GM12873 (cell line): Measurements from ENCODE around the gene PPP1R14B.
A peak's percentile ranks its signal among the peaks of the same experiment; 100 is the strongest.

Source experiments
- CTCF ChIP-seq: IDR thresholded peaks from 2 replicates; pipeline ENCODE4 v1.5.1; 2012; ENCODE audit warnings: low read depth, mild to moderate bottlenecking, moderate library complexity, low read length, control low read depth; ENCODE audit not compliant: insufficient read depth; ENCODE audit errors: missing control alignments

PPP1R14B gene

DNA sequence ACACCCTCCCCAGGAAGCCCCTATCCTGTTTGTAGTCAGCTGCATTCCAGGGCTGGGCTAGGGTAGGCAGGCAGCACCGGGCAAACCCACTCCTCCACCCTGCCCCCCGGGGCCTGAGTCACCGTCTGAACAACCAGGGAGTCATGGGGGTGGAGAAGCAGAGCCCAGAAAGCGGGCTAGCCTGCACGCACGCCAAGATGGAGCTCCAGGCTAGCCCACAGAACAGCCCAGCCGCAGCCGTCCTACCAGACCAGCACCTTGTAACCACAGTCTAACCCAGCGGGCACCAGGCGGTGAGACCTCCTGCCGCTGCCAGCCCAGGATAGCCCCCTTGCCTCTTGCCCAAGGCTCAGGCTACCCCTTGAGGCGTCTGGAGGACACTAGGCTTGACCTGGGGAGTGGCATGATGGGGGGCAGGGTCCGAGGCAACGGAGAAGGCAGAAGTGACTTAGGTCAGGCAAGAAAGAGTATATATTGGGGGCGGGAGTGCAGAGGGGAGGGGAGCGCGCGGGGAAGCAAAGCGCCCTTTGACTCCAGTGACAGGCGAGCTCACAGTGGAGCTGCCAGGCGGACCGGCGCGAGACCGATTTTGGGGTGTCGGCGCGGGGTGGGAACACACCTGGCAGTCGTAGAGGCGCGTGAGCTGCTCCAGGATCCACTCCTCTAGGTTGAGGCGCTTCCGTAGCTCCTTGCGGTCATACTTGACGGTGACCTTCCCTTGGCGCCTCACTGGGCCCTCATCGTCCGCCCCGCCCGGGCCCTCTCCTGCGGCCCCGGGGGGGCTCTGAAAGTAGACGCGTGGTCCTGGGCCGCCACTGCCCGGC lies 734 bp downstream of the PPP1R14B start:
- no peak for TF ChIP-seq CTCF

DNA sequence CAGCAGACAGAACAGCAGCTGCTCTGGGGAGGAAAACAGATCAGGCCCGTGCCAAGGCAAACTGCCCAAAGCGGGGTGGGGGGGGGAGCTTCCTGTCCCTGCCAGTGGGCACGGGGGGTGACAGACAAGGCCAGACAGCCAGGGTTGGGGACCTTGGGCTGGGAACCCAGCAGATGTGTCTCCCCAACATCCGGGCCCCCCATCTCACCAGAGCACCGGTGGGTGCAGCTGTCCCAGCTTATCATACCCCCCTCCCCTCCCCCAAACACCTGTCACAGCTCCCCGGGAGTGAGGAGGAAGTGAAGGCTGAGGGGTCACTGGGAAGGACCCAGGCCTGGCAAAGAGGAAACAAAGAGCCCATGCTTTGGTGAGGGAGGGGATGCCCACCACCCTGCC lies 1.3 kb downstream of the PPP1R14B start:
- TF ChIP-seq CTCF: no peak

DNA sequence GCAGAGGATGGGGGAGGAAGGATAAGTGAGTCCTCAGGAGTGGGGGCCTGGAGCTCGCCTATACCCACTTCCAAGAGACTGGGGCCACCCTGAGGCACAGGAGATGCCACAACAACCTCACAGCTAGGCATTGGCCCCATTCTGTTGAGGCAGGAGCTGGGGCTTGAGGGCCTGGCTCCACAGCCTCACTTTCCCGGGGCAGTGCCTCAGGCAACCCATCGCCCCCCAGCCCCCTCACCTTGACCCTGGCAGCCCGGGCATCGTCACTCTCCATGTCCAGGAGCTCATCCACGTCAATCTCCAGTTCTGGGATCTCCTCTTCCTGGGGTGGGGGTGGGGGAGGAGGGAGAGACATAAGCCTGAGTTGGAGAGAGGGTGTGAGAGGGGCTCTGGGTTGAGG lies 1.8 kb downstream of the PPP1R14B start:
- no peak for TF ChIP-seq CTCF

GRCh38 chr11:64244107-64244506 lies 2.6 kb downstream of the PPP1R14B start:
- TF ChIP-seq CTCF: no peak

- no peak for TF ChIP-seq CTCF
These were observed 3.4 kb downstream of the PPP1R14B start for GRCh38 chr11:64243236-64243854.

DNA sequence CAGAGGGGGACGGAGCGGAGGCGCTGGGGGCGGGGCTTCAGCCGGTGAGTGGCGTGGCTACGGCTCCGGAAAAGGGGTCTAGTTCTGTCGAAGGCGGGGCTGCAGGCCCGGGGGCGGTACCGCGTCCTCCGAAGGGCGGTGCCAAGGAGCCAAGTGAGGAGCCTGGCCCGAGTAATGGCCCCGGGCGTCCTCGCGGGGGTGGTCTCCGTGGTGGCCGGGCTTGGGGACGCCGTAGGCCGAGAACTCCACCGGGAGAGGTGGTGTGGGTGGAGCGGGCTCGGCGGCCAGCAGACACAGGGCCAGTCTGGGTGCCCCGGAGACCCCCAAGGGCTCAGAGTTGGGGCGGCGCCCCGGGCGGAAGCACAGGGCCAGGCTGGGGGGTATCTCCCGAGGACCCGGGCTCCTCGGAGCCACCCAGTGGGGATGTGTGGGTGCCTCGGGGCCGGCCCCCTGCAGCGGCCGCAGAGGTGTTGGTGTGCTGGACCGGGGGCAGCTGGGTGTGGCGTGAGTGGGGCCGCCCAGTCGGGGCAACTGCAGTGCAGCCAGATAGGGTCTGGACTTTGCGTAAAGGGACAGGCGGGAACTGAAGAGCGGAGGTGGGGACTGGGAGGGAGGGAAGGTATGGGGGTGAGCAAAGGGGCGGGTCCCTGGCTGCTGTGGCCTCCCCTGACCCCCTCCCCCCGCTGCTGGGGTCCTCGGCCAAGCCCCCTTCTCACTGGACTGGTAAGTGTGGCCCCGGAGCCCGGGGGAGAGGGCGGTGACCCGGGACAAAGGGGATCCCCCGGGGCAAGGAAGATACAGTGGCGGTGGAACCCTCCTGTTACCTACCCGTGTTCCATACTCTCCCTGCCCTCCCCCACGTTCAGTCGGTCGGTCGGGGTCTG lies 5.0 kb downstream of the PPP1R14B start:
- peak; percentile 12 for TF ChIP-seq CTCF

- no peak for TF ChIP-seq CTCF
These were observed 5.6 kb downstream of the PPP1R14B start for GRCh38 chr11:64241241-64241490.
